Testis (tissue), 3 donors: Measurements from ENCODE around the gene OLFML3. TPM values are rescaled to one million over a fixed set of nuclear protein-coding genes. Genes with fewer than 3 reads are reported as not detected.
A peak's percentile ranks its signal among the peaks of the same experiment; 100 is the strongest.
"Not testable (repeated sequence)": the region's sequence is repeated elsewhere in the genome, so short reads cannot be mapped to it uniquely, and the experiment has no call there.

Source experiments
- DNase-seq: peaks from one replicate; pipeline ENCODE4 v3.0.0-alpha.2; 2019
- H3K27ac ChIP-seq, 2 donors: fragments of 200-600 bp; sonication (generic); one replicate each; pipeline ENCODE4 v1.5.1; 2019
- H3K27me3 ChIP-seq: fragments of 200-600 bp; sonication (generic); one replicate; pipeline ENCODE4 v1.5.1; 2019
- H3K36me3 ChIP-seq: fragments of 200-600 bp; sonication (generic); one replicate; pipeline ENCODE4 v1.5.1; 2017; ENCODE audit warnings: low read depth; ENCODE audit errors: missing control alignments
- H3K4me1 ChIP-seq: fragments of 200-600 bp; sonication (generic); one replicate; pipeline ENCODE4 v1.5.1; 2019
- H3K4me3 ChIP-seq, 2 donors: fragments of 200-600 bp; sonication (generic); one replicate each; pipeline ENCODE4 v1.5.1; 2017 to 2019
- H3K9me3 ChIP-seq: fragments of 200-600 bp; sonication (generic); one replicate; pipeline ENCODE4 v1.5.1; 2017
- CTCF ChIP-seq, 3 experiments: fragments of 450-650 bp in 2 of 3; fragments of 200-600 bp in 1 of 3; sonication (generic) in 1 of 3; IDR thresholded peaks; one replicate each; pipeline ENCODE4 v1.5.1; 2016 to 2019; ENCODE audit warnings: antibody characterized with exemption in 3 of 3, mild to moderate bottlenecking in 2 of 3, moderate library complexity in 1 of 3
- POLR2A ChIP-seq: fragments of 450-650 bp; IDR thresholded peaks from one replicate; pipeline ENCODE4 v1.6.1; 2017; ENCODE audit warnings: antibody characterized with exemption, mild to moderate bottlenecking, moderate library complexity
- WGBS, 2 donors: methylation state at CpG; one replicate each; pipeline ENCODE4 v1.1.5; 2018; 5-methylcytosine and 5-hydroxymethylcytosine counted together
- intact Hi-C: fragments of 100-400 bp; cut with DNase I; formaldehyde crosslinking; loops from one replicate; pipeline ENCODE4 v1.15.1; 2023; ENCODE audit warnings: low total_unique reads
- polyA plus RNA-seq: library from polyadenylated mRNA; stranded (reverse); fragments of 350-450 nt; fragmentation: Illumina TruSeq; extraction: RNeasy Lipid Tissue Mini Kit (QIAGEN cat#74804); gene quantifications from one replicate; pipeline ENCODE4 v1.2.3, GENCODE V29; 2014; ENCODE audit warnings: low read depth, low replicate concordance; ENCODE audit not compliant: insufficient read depth
- total RNA-seq, 2 donors: library from RNA; depleted of rRNA; stranded (reverse); fragments of >200 nt; gene quantifications; one replicate each; pipeline ENCODE4 v1.2.3, GENCODE V29; 2016

OLFML3 gene
- total and polyA plus RNA-seq, 3 donors from 2014 or later, result 4.6 to 51.7 (median 8.5) TPM

DNA sequence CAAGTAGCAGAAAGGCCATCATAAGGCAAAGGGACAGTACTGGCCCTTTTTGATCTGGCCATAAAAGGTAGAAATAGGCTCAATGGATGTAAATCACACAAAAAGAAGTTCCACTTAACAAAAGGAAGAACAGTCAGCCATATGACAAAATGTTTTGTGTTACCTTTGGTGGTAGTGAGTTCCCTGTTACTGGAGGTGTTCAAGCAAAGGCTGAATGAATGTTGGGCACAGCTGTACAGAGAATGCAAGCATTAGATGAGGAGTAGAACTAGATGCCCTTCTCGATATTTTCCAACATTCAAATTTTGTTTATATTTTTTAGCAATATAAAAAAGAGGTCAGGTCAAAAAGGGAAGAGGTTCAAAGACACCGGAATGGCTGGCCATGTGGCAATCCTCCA, 20.0 kb downstream of the OLFML3 start:
- Histone ChIP-seq H3K27me3 (no peaks in the 10 kb centered on the region), H3K9me3 (no peaks in the 10 kb centered on the region), H3K27ac (no peak overlapping the region), H3K4me1 (no peaks in the 10 kb centered on the region), H3K36me3 (no peaks in the 10 kb centered on the region), H3K4me3 (no peak overlapping the region)
- TF ChIP-seq POLR2A, result no peak
- TF ChIP-seq CTCF (IDR thresholded peaks at IDR 0.05), result no peak
- intact Hi-C loops, result no loop called here
- WGBS, 2 donors, result 60 to 69% methylated on average over 2 of the region's 2 CpGs
- no peak for DNase-seq

GRCh38 chr1:113999799-114000198, 20.5 kb downstream of the OLFML3 start:
- H3K4me1 ChIP-seq, result no peaks in the 10 kb centered on the region
- 76 to 83% methylated on average over 2 of the region's 2 CpGs for WGBS, 2 donors
- H3K36me3 ChIP-seq, result no peaks in the 10 kb centered on the region
- intact Hi-C loops, result no loop called here
- no peaks in the 10 kb centered on the region for H3K27me3 ChIP-seq
- no peak overlapping the region for H3K27ac ChIP-seq
- H3K9me3 ChIP-seq, result no peaks in the 10 kb centered on the region
- TF ChIP-seq POLR2A (no peak), CTCF (IDR thresholded peaks at IDR 0.05) (no peak)
- no peak for DNase-seq
- no peak overlapping the region for H3K4me3 ChIP-seq

DNA sequence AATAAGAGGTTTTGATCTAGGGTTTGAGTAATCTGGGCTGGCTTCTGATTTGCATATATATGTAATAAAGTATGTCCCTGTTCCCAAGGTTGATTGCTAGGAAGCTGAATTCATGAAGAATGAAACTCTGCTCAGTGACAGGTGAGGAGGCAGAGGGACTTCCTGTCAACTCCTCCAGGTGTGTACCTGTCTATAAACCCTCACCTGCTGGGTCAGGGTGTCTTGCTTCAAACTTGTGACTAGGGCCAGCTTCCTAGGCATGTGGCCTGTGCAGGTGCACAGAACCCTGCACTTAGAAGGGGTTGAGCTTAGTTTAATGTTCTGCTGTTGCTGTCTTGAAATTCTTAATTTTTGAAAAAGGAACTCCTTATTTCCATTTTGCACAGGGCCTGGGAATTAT, 21.1 kb downstream of the OLFML3 start:
- intact Hi-C loops, result no loop called here
- H3K36me3 ChIP-seq, result no peaks in the 10 kb centered on the region
- H3K4me1 ChIP-seq, result no peaks in the 10 kb centered on the region
- H3K27ac ChIP-seq, result no peak overlapping the region
- no peak for DNase-seq
- TF ChIP-seq CTCF (IDR thresholded peaks at IDR 0.05) (no peak), POLR2A (no peak)
- no peak overlapping the region for H3K4me3 ChIP-seq
- H3K9me3 ChIP-seq, result no peaks in the 10 kb centered on the region
- H3K27me3 ChIP-seq, result no peaks in the 10 kb centered on the region

DNA sequence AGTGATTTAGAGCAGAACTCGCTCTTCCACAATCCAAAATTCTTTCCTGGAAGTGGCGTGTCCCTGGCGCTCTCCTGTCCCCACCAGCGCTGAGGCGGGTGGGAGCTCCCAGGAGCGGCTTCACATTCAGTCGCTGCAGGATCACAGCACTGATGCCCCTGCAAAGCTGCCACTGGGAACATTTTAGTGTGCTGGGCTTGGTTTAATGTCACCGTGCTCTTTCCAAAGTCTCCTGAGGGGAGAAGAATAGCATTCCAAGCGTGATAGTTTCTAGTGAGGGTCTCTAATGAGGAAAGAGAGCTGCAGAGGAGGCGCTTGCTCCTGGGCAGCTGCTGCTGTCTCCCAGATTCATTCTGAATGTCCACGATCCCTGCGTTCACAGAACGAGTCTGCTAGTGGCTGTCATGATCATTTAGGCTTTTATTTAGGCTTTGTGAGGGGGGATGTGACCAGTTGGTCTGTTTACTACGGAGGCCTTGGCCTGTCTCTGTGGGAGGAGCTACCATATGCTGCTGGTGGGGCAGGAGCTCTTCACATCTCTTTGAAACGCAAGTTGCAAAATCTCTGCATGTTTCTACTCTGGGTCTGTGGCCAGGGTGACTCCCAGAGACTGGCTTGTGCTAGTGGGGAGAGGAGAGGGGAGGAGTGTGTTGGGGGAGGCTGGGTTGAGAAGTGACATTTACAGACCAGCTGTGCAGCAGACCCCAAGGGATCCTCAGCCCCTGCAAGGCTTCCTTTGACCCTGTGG, 23.4 kb downstream of the OLFML3 start:
- 26 to 32% methylated on average over 10 to 15 of the region's 15 CpGs for WGBS, 2 donors
- H3K36me3 ChIP-seq, result no peaks in the 10 kb centered on the region
- TF ChIP-seq POLR2A (no peak), CTCF (IDR thresholded peaks at IDR 0.05) (no peak)
- no peak overlapping the region for H3K4me3 ChIP-seq
- no peaks in the 10 kb centered on the region for H3K9me3 ChIP-seq
- intact Hi-C loops, result no loop called here
- H3K4me1 ChIP-seq, result no peaks in the 10 kb centered on the region
- peak; percentile 19 for DNase-seq
- H3K27ac ChIP-seq, result no peak overlapping the region
- no peaks in the 10 kb centered on the region for H3K27me3 ChIP-seq

DNA sequence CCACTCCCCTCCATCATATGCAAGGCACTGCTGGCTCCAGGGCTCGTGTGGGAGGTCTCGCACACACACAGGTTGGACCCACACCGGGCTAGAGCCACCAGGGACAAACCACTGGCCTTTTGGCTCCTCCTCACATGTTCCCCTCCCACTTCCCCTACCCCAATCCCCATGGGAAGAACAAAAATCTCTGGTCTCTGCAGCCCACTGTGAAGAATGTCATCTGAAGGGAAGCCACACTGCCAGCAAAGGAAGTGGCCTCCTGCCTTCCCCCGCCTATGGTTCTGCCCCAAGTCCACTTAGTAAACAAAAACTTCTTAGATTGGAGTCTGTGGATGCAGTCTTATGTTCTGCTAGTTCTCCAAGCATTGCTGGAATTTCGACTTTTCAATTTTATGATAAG, 24.2 kb downstream of the OLFML3 start:
- no peak overlapping the region for H3K4me3 ChIP-seq
- H3K4me1 ChIP-seq, result no peaks in the 10 kb centered on the region
- TF ChIP-seq CTCF (IDR thresholded peaks at IDR 0.05) (no peak), POLR2A (no peak)
- WGBS, 2 donors, result 49 to 59% methylated on average over 5 of the region's 5 CpGs
- no peaks in the 10 kb centered on the region for H3K27me3 ChIP-seq
- no peak for DNase-seq
- no peaks in the 10 kb centered on the region for H3K36me3 ChIP-seq
- H3K9me3 ChIP-seq, result no peaks in the 10 kb centered on the region
- intact Hi-C loops, result no loop called here
- no peak overlapping the region for H3K27ac ChIP-seq

DNA sequence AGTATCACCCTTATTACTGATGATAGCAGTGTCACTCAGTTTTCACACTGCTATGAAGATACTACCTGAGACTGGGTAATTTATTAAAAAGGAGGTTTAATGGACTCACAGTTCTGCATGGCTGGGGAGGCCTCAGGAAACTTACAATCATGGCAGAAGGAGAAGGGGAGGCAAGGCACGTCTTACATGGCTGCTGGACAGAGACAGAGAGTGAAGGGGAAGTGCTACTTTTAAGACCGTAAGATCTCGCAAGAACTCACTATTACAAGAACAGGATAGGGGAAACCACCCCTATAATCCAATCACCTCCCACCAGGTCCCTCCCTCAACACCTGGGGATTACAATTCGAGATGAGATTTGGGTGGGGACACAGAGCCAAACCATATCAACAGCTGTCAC, 27.6 kb downstream of the OLFML3 start:
- H3K27me3 ChIP-seq, H3K27ac ChIP-seq, intact Hi-C loops, H3K4me1 ChIP-seq, H3K9me3 ChIP-seq, H3K36me3 ChIP-seq, DNase-seq, H3K4me3 ChIP-seq: not testable (repeated sequence)
- 91 to 97% methylated on average over 4 of the region's 4 CpGs for WGBS, 2 donors
